B cell (primary cell): ENCODE data around the gene VOPP1. TPM values are rescaled to one million over a fixed set of nuclear protein-coding genes. Genes with fewer than 3 reads are reported as not detected.

ENCODE experiments used
- ATAC-seq: fragments of 200-7000 bp; cut with Tn5 transposase; one replicate; pipeline ENCODE4 v1.10.0; 2021; ENCODE audit warnings: low read depth, mild to moderate bottlenecking, moderate number of reproducible peaks, moderate library complexity
- CTCF ChIA-PET: fragments of 350-600 bp; sonication (Branson Sonifier 250); formaldehyde crosslinking; loops from one replicate; lab custom pipeline; 2021; ENCODE audit warnings: antibody characterized with exemption, inconsistent platforms; lab: Charles Lee
- POLR2A ChIA-PET: fragments of 350-600 bp; sonication (Branson Sonifier 250); formaldehyde crosslinking; loops from one replicate; lab custom pipeline; 2021; ENCODE audit warnings: antibody characterized with exemption; lab: Charles Lee
- DNase-seq: peaks from one replicate; pipeline ENCODE4 v3.0.0; 2013
- H2AFZ ChIP-seq: 2 replicates; pipeline ENCODE4 v1.6.1; 2012; ENCODE audit warnings: mild to moderate bottlenecking, low read depth, low read length; ENCODE audit not compliant: insufficient read depth, poor library complexity, severe bottlenecking
- H3K27ac ChIP-seq, 2 donors: 1 replicate in 1 of 2; 2 replicates in 1 of 2; pipeline ENCODE4 v1.5.1; 2012 to 2013; ENCODE audit warnings: low read length in 2 of 2, mild to moderate bottlenecking in 2 of 2, moderate library complexity in 1 of 2
- H3K27me3 ChIP-seq, 4 experiments: fragments of 200-600 bp in 1 of 4; sonication (generic) in 1 of 4; replicated peaks in 1 of 4; 1 replicate in 2 of 4; 2 replicates in 2 of 4; pipeline versions ENCODE4 v1.6.1 to v1.7.0; 2013 to 2016; ENCODE audit warnings: low read length in 3 of 4, mild to moderate bottlenecking in 2 of 4, mixed read lengths in 1 of 4, moderate library complexity in 1 of 4; ENCODE audit not compliant: insufficient read depth in 4 of 4, control insufficient read depth in 3 of 4; ENCODE audit errors: control extremely low read depth in 1 of 4
- H3K36me3 ChIP-seq, 2 experiments: replicated peaks in 1 of 2; 1 replicate in 1 of 2; 2 replicates in 1 of 2; pipeline versions ENCODE4 v1.6.1 to v1.7.1; 2013; ENCODE audit warnings: low read length in 1 of 2; ENCODE audit not compliant: insufficient read depth in 2 of 2, control insufficient read depth in 1 of 2; ENCODE audit errors: control extremely low read depth in 1 of 2, extremely low read depth in 1 of 2
- H3K4me1 ChIP-seq, 2 donors: fragments of 200-600 bp in 1 of 2; sonication (generic) in 1 of 2; 1 replicate in 1 of 2; 2 replicates in 1 of 2; pipeline versions ENCODE4 v1.5.1 to v1.6.1; 2013 to 2017; ENCODE audit warnings: low read length in 2 of 2; ENCODE audit not compliant: control insufficient read depth in 2 of 2, insufficient read depth in 2 of 2
- H3K4me2 ChIP-seq: replicated peaks from 2 replicates; pipeline ENCODE3; 2012; ENCODE audit warnings: mild to moderate bottlenecking, low read depth, low read length; ENCODE audit not compliant: poor library complexity, severe bottlenecking
- H3K4me3 ChIP-seq, 5 experiments: fragments of 200-600 bp in 1 of 5; sonication (generic) in 1 of 5; 1 replicate in 3 of 5; 2 replicates in 2 of 5; pipeline versions ENCODE4 v1.5.1 to v1.7.0; 2011 to 2016; ENCODE audit warnings: low read length in 4 of 5, mild to moderate bottlenecking in 4 of 5, low read depth in 2 of 5, control low read depth in 1 of 5, moderate library complexity in 1 of 5; ENCODE audit not compliant: insufficient read depth in 1 of 5; ENCODE audit errors: control extremely low read depth in 1 of 5, extremely low read depth in 1 of 5
- H3K79me2 ChIP-seq: fragments of 200-600 bp; sonication (generic); one replicate; pipeline ENCODE4 v1.6.0; 2016; ENCODE audit warnings: low read length; ENCODE audit not compliant: control insufficient read depth, insufficient read depth
- H3K9ac ChIP-seq: fragments of 200-600 bp; sonication (generic); 2 replicates; pipeline ENCODE4 v1.6.1; 2017; ENCODE audit warnings: mild to moderate bottlenecking, low read length, moderate library complexity
- H3K9me3 ChIP-seq, 3 donors: one replicate each; pipeline versions ENCODE4 v1.6.1 to v1.7.1; 2013; ENCODE audit warnings: low read length in 2 of 3; ENCODE audit not compliant: control insufficient read depth in 2 of 3, insufficient read depth in 1 of 3; ENCODE audit errors: control extremely low read depth in 1 of 3
- H4K20me1 ChIP-seq: 2 replicates; pipeline ENCODE4 v1.6.0; 2012; ENCODE audit warnings: mild to moderate bottlenecking, low read length; ENCODE audit not compliant: insufficient read depth, control insufficient read depth, poor library complexity, severe bottlenecking
- H3K27ac Mint-ChIP-seq: one replicate; pipeline ENCODE4 v1.8.0; 2021; ENCODE audit warnings: mixed read lengths
- H3K27me3 Mint-ChIP-seq: one replicate; pipeline ENCODE4 v1.8.0; 2021; ENCODE audit warnings: mixed read lengths
- H3K4me1 Mint-ChIP-seq: one replicate; pipeline ENCODE4 v1.8.0; 2021; ENCODE audit warnings: mixed read lengths
- H3K4me3 Mint-ChIP-seq: one replicate; pipeline ENCODE4 v1.8.0; 2021; ENCODE audit warnings: mixed read lengths
- H3K9me3 Mint-ChIP-seq: one replicate; pipeline ENCODE4 v1.8.0; 2022; ENCODE audit warnings: mixed read lengths; ENCODE audit not compliant: insufficient read depth
- EZH2 ChIP-seq: IDR thresholded peaks from 2 replicates; pipeline ENCODE4 v1.6.1; 2012; ENCODE audit warnings: borderline replicate concordance, low read depth, mild to moderate bottlenecking, moderate library complexity, low read length; ENCODE audit not compliant: insufficient read depth, poor library complexity, severe bottlenecking
- WGBS: methylation state at CpG from one replicate; pipeline ENCODE4 v1.1.5; 2013; ENCODE audit warnings: missing lambda C conversion rate; ENCODE audit not compliant: insufficient coverage; 5-methylcytosine and 5-hydroxymethylcytosine counted together
- intact Hi-C: fragments of 100-400 bp; cut with micrococcal nuclease; formaldehyde crosslinking; loops from one replicate; pipeline ENCODE4 v1.10.0; 2022
- polyA plus RNA-seq: library from polyadenylated mRNA; depleted of rRNA; stranded (reverse); fragments of >200 nt; gene quantifications from 2 replicates; pipeline ENCODE4 v1.2.3, GENCODE V29; 2012
- total RNA-seq, 2 donors: library from RNA; stranded (reverse); fragments of 120-200 nt in 1 of 2; gene quantifications; 1 replicate in 1 of 2; 2 replicates in 1 of 2; pipeline versions ENCODE4 v1.2.3 to v1.2.4, GENCODE V29; 2013 to 2022
- TF ChIP-seq, protein P1 (sequence below): fragments of 200-600 bp; IDR thresholded peaks from one replicate; pipeline ENCODE4 v1.8.0; 2022; ENCODE audit warnings: antibody characterized with exemption, mild to moderate bottlenecking

Gene VOPP1
- total and polyA plus RNA-seq, 2 donors (not counting 1 experiment from before 2014, with no cell fraction given): 53.2 to 256 TPM

DNA sequence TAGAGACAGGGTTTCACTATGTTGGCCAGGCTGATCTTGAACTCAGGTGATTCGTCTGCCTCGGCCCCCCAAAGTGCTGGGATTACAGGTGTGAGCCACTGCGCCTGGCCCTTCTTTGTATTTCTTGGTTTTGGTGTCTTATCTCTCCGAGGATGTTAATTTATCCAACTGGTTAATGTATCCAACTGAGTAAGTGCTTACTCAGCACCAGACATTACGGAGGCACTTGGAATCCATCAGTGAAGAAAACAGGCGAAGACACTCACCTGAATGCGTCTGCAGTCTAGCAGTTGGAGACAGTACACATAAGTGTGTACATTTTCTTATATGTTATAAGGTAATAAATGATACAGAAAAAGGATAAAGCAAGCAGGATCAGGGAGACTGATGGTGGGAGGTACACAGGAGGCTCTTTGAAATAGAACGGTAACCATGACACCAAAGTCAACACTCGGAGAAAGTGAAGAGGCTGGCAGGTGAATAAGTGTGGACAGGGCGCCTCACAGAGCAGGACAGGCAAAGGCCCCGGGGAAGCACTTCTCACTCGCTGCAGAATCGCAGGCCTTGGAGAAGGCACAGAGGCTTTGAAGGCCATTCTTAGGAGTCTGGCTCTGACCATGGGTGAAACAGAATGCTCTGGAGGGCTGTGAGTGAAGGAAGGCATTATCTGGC, 134.1 kb downstream of the VOPP1 start:
- H3K36me3 ChIP-seq: no peaks in the 10 kb centered on the region
- WGBS: 96% methylated on average over 10 of the region's 13 CpGs
- no peaks in the 10 kb centered on the region for H3K27me3 ChIP-seq
- Mint-ChIP-seq H3K27ac (no peak overlapping the region), H3K4me1 (peaks cover 6% of the 10 kb centered on the region), H3K9me3 (no peaks in the 10 kb centered on the region), H3K4me3 (no peak overlapping the region), H3K27me3 (no peaks in the 10 kb centered on the region)
- no peaks in the 10 kb centered on the region for H3K4me1 ChIP-seq
- H3K4me2 ChIP-seq: no peak overlapping the region
- no peaks in the 10 kb centered on the region for H3K79me2 ChIP-seq
- DNase-seq (no peak), ATAC-seq (no peak)
- no peak overlapping the region for H3K4me3 ChIP-seq
- POLR2A ChIA-PET: no interaction called here
- no peak overlapping the region for H3K27ac ChIP-seq
- no peak overlapping the region for H3K9ac ChIP-seq
- H3K9me3 ChIP-seq: no peaks in the 10 kb centered on the region
- intact Hi-C loops: loop anchor here (10.0 kb wide), 1 partner anchor 637 kb away; no protein-coding TSS in a partner anchor
- TF ChIP-seq, protein P1, sequence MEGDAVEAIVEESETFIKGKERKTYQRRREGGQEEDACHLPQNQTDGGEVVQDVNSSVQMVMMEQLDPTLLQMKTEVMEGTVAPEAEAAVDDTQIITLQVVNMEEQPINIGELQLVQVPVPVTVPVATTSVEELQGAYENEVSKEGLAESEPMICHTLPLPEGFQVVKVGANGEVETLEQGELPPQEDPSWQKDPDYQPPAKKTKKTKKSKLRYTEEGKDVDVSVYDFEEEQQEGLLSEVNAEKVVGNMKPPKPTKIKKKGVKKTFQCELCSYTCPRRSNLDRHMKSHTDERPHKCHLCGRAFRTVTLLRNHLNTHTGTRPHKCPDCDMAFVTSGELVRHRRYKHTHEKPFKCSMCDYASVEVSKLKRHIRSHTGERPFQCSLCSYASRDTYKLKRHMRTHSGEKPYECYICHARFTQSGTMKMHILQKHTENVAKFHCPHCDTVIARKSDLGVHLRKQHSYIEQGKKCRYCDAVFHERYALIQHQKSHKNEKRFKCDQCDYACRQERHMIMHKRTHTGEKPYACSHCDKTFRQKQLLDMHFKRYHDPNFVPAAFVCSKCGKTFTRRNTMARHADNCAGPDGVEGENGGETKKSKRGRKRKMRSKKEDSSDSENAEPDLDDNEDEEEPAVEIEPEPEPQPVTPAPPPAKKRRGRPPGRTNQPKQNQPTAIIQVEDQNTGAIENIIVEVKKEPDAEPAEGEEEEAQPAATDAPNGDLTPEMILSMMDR: no peak
- TF ChIP-seq EZH2: no peak
- CTCF ChIA-PET: no interaction called here
- no peaks in the 10 kb centered on the region for H4K20me1 ChIP-seq
- no peak overlapping the region for H2AFZ ChIP-seq

DNA sequence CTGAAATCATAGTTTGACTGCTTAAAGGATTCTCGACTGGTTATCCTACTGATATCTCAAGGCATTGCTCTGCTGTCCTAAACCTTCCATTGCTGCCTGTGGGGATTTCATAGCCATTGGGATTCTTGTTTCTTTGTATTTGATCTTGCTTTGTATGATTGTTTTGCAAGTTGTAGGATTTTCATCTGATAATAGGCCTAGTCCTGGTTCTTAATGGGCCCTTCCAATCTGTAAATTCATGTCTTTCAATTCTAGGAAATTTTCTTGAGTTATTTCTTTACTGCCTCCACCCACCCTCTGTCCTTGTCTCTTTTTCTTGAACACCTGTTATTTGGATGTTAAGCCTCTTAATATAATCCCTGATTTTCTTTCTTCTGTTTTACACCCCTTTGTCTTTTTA, 134.9 kb downstream of the VOPP1 start:
- no peak for TF ChIP-seq EZH2
- TF ChIP-seq, protein P1: no peak
- Histone ChIP-seq H3K79me2 (no peaks in the 10 kb centered on the region), H3K36me3 (no peaks in the 10 kb centered on the region), H3K9me3 (no peaks in the 10 kb centered on the region), H3K27ac (no peak overlapping the region), H3K27me3 (no peaks in the 10 kb centered on the region), H3K4me2 (no peak overlapping the region), H3K4me1 (no peaks in the 10 kb centered on the region), H3K4me3 (no peak overlapping the region), H2AFZ (no peak overlapping the region), H4K20me1 (no peaks in the 10 kb centered on the region), H3K9ac (no peak overlapping the region)
- CTCF ChIA-PET: no interaction called here
- no CpG with 5 or more reads among the region's 1 CpG for WGBS
- H3K4me3 Mint-ChIP-seq: no peak overlapping the region
- POLR2A ChIA-PET: no interaction called here
- H3K27ac Mint-ChIP-seq: no peak overlapping the region
- intact Hi-C loops: loop anchor here (10.0 kb wide), 1 partner anchor 637 kb away; no protein-coding TSS in a partner anchor
- no peak for DNase-seq
- no peak for ATAC-seq
- H3K4me1 Mint-ChIP-seq: peaks cover 9% of the 10 kb centered on the region
- H3K27me3 Mint-ChIP-seq: no peaks in the 10 kb centered on the region
- H3K9me3 Mint-ChIP-seq: no peaks in the 10 kb centered on the region
